ENCODE data around the gene SPOP.
A peak's percentile ranks its signal among the peaks of the same experiment; 100 is the strongest.
"Not testable (repeated sequence)": the region's sequence is repeated elsewhere in the genome, so short reads cannot be mapped to it uniquely, and the experiment has no call there.

Gene SPOP

DNA sequence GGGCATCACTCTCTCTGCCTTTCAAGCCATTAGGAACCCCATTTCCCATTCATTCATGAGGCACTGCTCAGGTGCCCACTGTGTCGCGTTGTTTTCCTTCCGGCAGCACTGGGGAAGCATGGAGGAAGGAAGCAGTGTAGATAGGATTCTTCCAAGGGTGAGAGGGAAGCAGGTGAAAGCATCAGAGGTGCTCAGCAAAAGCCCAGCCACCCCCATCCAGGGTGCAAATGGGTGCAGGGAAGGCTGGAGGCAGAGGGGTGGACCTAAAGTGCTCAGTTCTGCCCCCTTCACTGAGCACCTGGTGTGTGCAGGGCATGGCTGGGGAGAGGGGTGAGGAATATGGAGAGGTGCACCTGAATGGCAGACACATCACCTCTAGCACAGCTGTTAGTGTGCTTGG, 105.7 kb downstream of the SPOP start:
- no peak for DNase-seq (ENCODE audit: low read depth)

DNA sequence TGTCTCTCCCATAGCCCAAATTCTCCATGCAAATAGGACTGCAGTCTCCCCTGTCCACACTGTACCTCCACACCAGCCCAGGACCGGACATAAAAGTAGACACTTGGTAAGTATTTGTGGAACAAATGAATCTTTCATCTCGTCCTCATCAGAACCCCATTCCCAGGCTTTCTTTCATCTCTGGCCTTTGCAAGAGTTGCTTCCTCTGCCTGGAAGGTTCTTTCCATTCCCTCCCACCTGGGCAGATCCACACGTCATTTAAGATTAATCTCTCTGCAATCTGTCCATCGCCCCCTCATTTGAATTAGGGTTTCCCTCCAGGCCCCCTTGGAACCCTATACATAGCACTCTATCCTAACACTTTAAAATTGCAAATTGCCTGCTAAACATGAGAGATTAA, 106.1 kb downstream of the SPOP start:
- no peak for DNase-seq (ENCODE audit: low read depth)

- DNase-seq (ENCODE audit: low read depth) = no peak
Observed at GRCh38 chr17:49571283-49571682, 106.6 kb downstream of the SPOP start.

GRCh38 chr17:49570540-49571242, 107.2 kb downstream of the SPOP start:
- no peak for DNase-seq (ENCODE audit: low read depth)

- not testable (repeated sequence) for DNase-seq (ENCODE audit: low read depth)
Observed at GRCh38 chr17:49568695-49569047, 109.2 kb downstream of the SPOP start.

GRCh38 chr17:49567871-49568694, 109.8 kb downstream of the SPOP start:
- peak; percentile 84 for DNase-seq (ENCODE audit: low read depth)

DNA sequence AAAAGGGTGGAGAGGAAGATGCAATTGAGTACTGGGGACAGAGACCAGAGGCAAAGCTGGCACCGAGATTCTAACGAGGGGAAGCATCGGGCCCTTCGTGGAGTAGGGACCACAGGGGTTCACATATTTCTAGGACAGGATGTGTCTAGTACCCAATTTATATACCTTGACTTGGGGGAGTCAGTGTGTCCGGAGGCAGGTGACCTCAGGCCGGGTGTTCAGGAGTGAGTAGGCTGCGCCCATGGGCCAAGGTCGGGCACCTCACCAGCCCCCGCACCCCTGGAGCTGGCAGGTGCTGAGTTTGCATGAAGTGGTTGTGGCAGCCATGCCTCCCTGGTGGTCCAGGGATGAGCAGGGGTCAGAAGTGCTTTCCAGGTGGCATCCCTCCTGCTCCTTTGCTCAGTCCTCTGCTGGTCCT, 110.8 kb downstream of the SPOP start:
- DNase-seq (ENCODE audit: low read depth) = no peak

DNA sequence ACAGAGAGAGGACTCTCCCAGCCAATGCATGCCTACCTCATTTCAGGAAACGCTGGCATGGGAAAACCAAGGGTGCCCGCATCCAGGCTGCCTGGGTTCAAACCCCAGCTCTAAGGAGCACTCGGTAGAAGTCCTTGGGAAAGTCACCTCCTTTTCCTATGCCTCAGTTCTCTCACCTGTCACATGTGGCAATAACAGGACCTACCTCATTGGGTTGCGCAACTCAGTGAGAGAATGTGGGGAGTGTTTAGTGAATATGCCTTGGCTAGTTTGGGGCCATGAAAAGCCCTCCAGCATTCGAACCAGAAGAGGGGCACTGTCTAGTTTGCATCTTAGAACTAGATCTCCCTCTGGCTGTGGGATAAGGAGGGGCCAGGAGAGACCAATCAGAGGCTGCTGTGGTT, 111.2 kb downstream of the SPOP start:
- DNase-seq (ENCODE audit: low read depth) = no peak

GRCh38 chr17:49565948-49566491, 111.9 kb downstream of the SPOP start:
- no peak for DNase-seq (ENCODE audit: low read depth)

- DNase-seq (ENCODE audit: low read depth) = peak; percentile 26
Observed at GRCh38 chr17:49564638-49565037, 113.3 kb downstream of the SPOP start.

DNA sequence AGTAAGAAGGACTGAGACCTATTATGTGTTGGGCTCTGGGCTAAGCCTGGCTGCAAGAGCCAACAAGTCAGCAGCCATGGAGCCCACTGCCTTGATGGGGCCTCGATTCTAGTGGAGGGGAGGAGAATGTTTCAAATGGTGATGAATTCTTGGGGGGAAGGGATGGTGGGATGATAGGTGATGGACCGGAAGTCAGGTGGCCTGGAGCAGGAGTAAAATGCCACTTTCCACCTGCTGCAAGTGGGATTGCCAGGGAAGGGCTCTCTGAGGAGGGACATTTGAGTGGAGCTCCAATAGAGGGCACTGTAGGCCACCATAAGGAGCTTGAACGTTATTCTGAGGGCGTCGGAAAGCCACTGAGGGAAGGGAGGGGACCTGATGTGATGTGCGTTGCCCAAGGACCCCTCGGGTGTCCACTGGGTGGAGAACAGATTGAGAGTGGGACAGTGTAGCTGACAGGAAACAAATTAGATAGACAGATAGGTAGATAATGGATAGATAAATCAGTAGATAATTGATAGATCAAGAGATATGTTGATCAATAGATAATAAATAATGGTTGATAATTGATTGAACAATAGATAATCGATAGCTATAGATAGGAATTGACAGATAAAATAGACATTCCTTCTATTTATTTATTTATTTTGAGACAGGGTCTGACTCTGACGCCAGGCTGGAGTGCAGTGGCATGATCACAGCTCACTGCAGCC, 120.4 kb downstream of the SPOP start:
- peak; percentile 63 for DNase-seq (ENCODE audit: low read depth)

DNA sequence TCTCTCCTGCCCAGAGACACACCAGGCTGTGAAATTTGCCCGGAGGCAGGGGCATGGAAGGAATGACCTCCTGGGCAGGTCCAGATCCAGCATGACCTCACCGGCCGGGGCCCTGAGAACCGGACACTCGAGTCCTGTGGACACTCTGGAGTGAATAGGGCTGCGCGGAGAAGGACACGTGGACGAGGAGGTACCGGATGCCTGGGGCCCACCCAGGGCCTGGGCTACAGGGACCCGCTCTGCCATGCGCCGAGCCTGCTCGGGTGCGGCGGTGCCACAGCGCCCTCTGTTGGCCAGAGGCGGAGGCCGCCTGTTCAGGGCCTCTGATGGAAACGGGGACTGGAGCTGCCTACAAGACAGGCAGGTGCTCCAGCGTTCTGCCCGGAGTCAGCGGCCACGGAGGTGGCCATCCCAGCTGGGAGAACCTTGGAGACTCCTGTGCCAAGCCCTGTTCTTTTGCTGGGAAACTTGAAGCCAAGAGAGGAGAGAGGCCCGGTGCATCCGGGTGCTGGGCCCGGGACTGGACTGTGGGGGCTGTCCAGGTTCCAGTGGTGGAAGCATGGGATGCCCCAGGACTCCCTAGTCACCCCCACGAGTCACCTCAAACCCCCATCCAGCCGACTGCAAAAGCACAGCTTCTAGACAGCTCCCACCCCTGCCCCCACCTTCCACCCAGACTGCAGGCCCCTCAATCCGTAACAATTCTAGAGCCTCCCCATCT, 121.5 kb downstream of the SPOP start:
- DNase-seq (ENCODE audit: low read depth) = peak; percentile 71

DNA sequence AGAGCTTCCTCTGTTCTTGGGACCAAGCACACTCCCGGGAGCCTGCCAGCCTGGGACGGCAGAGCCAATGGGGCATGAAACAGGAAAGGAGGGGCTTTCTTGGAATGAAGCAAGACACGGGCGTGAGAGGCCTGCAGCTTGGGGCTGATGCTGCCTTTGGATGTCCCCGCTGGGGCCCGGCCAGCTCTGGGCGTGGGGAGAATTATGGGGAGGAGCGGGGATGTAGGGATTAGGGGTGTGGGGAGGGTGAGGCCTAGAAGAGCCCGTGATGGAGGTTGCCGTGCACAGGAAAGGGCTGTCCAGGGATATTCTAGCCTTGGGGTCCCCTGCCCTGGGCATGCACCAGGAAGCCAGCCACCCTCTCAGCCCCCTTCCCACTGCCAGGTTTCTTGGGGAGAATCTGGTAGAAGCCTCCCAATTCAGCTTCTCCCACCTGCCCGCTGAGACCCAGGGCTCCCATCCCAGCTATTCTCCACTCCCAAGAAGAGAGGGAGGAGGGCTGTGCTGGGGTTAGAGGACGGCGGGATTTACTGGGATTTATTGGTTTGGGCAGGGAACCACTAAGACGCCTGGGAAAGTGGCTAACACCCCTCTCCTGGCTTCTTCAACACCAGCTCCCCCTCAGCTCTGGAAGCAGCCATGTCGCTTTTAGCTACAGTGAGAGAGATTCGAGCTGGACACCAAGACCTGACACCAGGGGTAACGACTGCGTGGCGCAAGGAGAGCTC, 122.2 kb downstream of the SPOP start:
- DNase-seq (ENCODE audit: low read depth) = no peak

DNA sequence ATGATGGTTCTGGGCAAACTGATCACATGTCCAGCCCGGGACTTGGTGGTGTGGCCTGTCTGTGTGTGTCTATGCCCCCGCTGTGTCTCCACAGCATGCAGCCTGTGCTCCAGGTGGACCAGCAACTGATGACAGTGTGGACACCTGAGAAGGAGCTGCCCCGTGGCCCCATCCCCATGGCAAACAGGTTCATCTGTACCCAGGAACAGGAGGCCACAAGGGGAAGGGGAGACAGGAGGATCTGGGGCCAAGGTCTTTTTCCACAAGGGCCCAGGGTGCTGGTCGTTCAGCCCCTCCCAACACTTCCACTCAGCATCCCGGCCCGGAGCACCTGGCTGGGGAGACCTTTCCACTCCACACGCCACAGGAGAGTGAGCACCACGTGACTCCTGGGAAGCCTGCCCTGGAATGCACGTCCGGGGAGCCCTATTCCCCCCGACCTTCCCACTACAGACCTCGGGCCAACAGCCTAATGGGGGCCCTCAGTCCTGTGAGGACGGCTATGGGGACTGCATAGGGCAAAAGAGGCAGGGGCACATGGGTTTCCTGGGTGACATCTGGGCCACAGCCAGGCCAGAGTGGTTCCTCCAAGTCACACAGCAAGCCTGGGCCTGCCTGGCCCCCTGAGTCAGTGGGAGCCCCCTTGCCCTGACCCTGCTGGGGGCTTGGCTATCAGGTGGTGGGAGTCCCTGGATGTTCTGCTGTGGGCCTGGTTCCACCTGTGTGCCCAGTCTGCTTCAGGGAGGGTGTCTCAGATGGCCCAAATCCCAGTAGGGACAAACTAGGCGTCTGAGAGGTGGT, 123.0 kb downstream of the SPOP start:
- no peak for DNase-seq (ENCODE audit: low read depth)

- no peak for DNase-seq (ENCODE audit: low read depth)
Observed at GRCh38 chr17:49553676-49554335, 124.1 kb downstream of the SPOP start.

- no peak for DNase-seq (ENCODE audit: low read depth)
Observed at GRCh38 chr17:49552070-49552751, 125.7 kb downstream of the SPOP start.

GRCh38 chr17:49551221-49552069, 126.5 kb downstream of the SPOP start:
- DNase-seq (ENCODE audit: low read depth) = no peak

- not testable (repeated sequence) for DNase-seq (ENCODE audit: low read depth)
Observed at GRCh38 chr17:49550764-49551163, 127.1 kb downstream of the SPOP start.

All from EH (cell line).